Bronchial epithelial cell (primary cell): ENCODE results near the gene TADA2B. TPM values are rescaled to one million over a fixed set of nuclear protein-coding genes. Genes with fewer than 3 reads are reported as not detected.

ENCODE experiments used
- DNase-seq: peaks from one replicate; pipeline ENCODE4 v3.0.0-alpha.2; 2010; ENCODE audit warnings: low read depth
- FAIRE-seq: peaks from 2 replicates; lab custom pipeline; 2011; peaks lifted over from hg19 to GRCh38; lab: Jason Lieb, UNC
- H3K27me3 ChIP-seq: 2 replicates; pipeline ENCODE4 v1.5.1; 2011; ENCODE audit warnings: low read length; ENCODE audit not compliant: control insufficient read depth, insufficient read depth
- H3K36me3 ChIP-seq: 2 replicates; pipeline ENCODE4 v1.5.1; 2011; ENCODE audit warnings: low read length; ENCODE audit not compliant: control insufficient read depth, insufficient read depth
- H3K4me3 ChIP-seq: 2 replicates; pipeline ENCODE4 v1.5.1; 2011; ENCODE audit warnings: mild to moderate bottlenecking, low read depth, low read length, control low read depth
- total RNA-seq: library from RNA; depleted of rRNA; stranded (reverse); fragments of >200 nt; gene quantifications from 2 replicates; pipeline ENCODE4 v1.2.1, GENCODE V29; 2014
- TF ChIP-seq, protein P1 (sequence below): IDR thresholded peaks from 2 replicates; pipeline ENCODE4 v1.5.1; 2011; ENCODE audit warnings: mild to moderate bottlenecking, moderate library complexity, low read length, control low read depth, inconsistent platforms; ENCODE audit not compliant: insufficient read depth, severe bottlenecking

TADA2B gene
- total RNA-seq, 1 donor from 2014 or later = 12.1 TPM

DNA sequence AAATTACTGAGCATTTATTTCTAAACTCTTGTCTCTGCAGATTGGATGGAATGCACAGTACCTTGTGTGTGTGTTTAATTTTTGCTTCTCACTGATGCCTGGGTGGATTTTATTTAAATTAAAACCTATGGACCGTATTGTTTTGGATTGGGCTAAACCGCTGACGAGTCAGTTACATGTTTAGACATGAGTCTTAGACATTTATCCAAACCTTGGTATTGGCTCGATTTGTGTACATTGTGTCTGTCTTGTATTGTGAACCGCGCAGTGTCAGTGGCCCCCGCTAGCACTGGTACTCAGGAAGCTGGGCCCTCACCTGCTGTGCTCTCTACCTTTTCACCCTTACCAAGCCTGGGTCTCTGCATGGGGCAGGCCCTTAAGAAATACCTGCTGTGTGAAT is 40.8 kb upstream of the TADA2B start:
- no peak for FAIRE-seq
- DNase-seq = peak; percentile 51
- Histone ChIP-seq H3K36me3 (peaks cover 31% of the 10 kb centered on the region), H3K27me3 (no peaks in the 10 kb centered on the region), H3K4me3 (no peak overlapping the region)
- TF ChIP-seq, protein P1, sequence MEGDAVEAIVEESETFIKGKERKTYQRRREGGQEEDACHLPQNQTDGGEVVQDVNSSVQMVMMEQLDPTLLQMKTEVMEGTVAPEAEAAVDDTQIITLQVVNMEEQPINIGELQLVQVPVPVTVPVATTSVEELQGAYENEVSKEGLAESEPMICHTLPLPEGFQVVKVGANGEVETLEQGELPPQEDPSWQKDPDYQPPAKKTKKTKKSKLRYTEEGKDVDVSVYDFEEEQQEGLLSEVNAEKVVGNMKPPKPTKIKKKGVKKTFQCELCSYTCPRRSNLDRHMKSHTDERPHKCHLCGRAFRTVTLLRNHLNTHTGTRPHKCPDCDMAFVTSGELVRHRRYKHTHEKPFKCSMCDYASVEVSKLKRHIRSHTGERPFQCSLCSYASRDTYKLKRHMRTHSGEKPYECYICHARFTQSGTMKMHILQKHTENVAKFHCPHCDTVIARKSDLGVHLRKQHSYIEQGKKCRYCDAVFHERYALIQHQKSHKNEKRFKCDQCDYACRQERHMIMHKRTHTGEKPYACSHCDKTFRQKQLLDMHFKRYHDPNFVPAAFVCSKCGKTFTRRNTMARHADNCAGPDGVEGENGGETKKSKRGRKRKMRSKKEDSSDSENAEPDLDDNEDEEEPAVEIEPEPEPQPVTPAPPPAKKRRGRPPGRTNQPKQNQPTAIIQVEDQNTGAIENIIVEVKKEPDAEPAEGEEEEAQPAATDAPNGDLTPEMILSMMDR = no peak

DNA sequence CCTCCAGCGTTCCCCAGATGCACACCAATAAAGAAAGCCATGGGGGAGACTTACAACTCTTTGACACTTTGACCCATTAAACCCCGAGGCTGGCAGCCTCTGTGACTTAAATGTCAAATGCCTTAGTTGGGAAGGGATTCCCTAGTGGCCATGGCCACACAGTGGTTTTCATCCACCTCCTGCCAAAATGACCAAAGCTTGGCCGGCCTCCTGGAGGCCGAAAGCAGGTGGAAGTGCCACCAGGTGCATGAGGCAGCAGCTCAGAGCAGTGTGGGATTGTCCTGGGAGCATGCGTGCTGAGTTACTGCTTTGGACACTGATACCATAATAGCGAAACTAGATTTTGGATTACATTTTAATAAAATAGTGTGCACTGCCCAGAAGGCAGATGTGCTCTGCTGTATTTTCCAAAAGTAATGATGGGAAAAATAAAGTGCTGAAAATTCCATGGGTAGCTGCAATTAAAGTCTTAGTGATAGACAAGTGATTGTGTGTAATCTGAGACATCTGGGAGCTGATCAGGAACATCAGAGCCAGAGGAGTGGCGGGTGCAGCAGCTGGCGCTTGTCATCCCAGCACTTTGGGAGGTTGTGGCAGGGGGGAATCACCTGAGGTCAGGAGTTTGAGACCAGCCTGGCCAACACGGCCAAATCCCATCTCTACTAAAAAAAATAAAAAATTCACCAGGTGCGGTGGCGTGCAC is 39.8 kb upstream of the TADA2B start:
- no peaks in the 10 kb centered on the region for H3K27me3 ChIP-seq
- peaks cover 34% of the 10 kb centered on the region for H3K36me3 ChIP-seq
- DNase-seq (no peak), FAIRE-seq (no peak)
- no peak overlapping the region for H3K4me3 ChIP-seq
- TF ChIP-seq, protein P1 = no peak

DNA sequence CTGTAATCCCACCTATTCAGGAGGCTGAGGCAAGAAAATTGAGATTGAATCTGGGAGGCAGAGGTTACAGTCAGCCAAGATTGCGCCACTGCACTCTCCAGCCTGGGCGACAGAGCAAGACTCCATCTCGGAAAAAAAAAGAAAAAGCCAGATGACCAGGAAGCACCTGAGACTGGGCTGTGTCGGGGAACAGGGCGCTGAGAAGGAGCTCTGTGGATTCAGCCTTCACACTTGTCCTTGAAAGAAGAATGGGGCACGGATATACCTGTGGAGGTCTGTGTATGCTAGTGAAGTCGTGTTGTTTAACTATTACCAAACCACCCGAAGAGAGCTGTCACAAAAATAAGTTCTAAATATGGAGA is 39.3 kb upstream of the TADA2B start:
- DNase-seq (no peak), FAIRE-seq (no peak)
- H3K27me3 ChIP-seq = no peaks in the 10 kb centered on the region
- no peak overlapping the region for H3K4me3 ChIP-seq
- H3K36me3 ChIP-seq = peaks cover 35% of the 10 kb centered on the region
- TF ChIP-seq, protein P1 = no peak

DNA sequence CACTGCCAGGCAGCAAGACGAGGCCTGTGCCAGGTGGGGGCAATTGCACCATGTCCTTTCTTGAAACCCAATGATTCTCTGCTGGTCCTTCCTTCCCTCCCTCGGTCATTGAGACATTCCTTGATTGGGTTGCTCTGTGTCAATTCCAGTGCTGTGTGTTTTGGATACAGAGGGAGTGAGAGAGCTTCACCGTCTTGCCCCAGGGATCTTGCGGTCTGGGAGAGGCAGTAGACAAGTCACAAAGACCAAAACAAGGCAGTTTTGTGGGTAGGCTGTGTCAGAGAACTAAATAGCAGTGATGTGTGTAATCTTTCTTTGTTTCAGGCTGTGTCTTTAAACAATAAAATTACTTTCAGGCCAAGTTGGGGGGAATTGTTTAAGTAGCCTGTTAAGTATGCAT is 38.8 kb upstream of the TADA2B start:
- FAIRE-seq = no peak
- Histone ChIP-seq H3K36me3 (peaks cover 37% of the 10 kb centered on the region), H3K4me3 (no peak overlapping the region), H3K27me3 (no peaks in the 10 kb centered on the region)
- no peak for DNase-seq
- TF ChIP-seq, protein P1 = no peak

- Histone ChIP-seq H3K27me3 (no peaks in the 10 kb centered on the region), H3K36me3 (peaks cover 32% of the 10 kb centered on the region), H3K4me3 (no peak overlapping the region)
- no peak for FAIRE-seq
- TF ChIP-seq, protein P1 = no peak
- DNase-seq = peak; percentile 55
These were observed 37.6 kb upstream of the TADA2B start for GRCh38 chr4:7005571-7005970.

GRCh38 chr4:7006411-7006810 is 36.8 kb upstream of the TADA2B start:
- no peak for FAIRE-seq
- H3K36me3 ChIP-seq = peaks cover 28% of the 10 kb centered on the region
- TF ChIP-seq, protein P1 = no peak
- no peaks in the 10 kb centered on the region for H3K27me3 ChIP-seq
- DNase-seq = no peak
- no peak overlapping the region for H3K4me3 ChIP-seq
